ENCODE measurements around the gene ASTE1.
"Not testable (repeated sequence)": the region's sequence is repeated elsewhere in the genome, so short reads cannot be mapped to it uniquely, and the experiment has no call there.

The ASTE1 gene

DNA sequence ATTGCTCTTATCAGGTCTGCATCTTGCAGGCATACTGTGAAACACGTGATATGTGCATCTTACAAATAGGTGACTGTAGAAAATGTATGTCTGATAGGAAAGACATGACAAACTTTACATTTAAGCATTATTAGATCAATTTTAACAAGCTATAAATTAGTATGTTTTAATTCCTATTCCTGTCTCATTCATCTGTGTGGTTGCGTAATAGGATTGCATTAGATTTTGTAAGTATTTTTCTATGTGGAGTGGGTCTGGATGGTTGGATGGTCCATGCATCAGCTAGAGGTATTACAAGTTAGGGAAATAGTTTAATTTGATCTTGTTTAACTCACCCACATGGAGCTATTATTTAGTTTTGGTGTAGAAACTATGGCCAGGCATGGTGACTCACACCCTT lies 18.8 kb downstream of the ASTE1 start:
- DNase-seq: no peak

DNA sequence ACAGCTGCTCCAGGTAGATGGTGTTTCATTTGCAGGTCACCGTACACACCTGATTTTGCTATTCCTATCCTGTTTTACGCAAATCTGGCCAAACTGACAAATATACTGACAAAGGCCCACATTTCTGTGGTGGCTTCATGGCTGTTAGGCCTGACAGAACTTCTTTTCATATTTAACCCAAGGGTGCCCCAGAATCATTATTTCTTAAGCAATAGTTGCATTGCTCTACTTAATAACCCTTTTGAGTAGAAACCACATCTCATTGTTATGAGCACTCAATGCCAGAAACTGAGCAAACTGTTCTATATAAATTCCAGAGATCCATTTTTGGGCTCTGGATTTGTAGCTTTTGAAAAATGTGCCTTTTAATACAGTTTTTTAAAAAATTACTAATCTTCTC lies 19.4 kb downstream of the ASTE1 start:
- no peak for DNase-seq

DNA sequence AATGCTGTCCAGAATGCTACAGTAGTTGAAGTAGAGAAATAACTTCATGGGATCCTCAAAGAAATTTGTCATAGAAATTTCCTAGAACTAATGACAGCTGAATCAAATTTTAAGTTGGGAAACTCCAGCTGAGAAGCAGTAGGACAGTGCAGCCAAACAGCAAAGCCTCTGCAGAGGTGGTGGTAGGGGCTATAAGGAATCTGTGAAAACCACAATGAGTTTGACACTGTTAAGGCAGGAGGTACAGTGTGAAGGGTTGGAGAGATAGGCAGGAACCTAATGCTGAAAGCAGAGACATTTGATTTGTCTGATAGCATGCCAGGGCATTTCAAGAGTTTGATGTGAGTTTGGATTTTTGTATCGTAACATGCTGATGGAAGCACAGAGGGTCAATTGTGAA lies 22.0 kb downstream of the ASTE1 start:
- DNase-seq: no peak

DNA sequence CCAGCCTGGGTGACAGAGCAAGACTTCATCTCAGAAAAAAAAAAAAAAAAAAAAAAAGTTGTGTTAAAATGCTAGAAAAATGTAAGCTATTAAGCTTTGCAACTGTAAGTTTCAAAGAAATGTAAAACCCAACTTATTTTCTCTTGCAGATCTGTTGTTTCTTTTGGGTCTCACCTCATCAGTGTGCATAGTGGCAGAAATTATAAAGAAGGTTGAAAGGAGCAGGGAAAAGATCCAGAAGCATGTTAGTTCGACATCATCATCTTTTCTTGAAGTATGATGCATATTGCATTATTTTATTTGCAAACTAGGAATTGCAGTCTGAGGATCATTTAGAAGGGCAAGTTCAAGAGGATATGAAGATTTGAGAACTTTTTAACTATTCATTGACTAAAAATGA lies 25.6 kb downstream of the ASTE1 start:
- DNase-seq: no peak

DNA sequence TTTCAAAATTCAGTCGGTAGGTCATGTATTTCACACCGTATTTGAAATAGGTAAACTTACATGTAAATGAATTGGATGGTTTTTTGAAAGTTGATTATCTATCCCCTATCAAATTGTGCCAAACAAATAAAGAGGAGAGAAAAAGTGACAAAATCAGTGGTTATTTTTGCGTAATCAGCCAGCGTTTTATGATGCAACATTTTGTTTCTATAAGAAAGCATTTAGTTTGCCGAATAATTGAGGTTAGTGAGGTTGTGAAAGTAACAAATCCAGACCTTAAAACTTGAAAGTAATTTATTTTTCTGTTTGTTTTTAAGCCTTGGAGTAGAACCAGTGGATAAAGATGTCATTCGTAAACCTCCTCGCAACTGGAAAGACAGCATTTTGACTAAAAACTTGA lies 29.3 kb downstream of the ASTE1 start:
- DNase-seq: no peak

DNA sequence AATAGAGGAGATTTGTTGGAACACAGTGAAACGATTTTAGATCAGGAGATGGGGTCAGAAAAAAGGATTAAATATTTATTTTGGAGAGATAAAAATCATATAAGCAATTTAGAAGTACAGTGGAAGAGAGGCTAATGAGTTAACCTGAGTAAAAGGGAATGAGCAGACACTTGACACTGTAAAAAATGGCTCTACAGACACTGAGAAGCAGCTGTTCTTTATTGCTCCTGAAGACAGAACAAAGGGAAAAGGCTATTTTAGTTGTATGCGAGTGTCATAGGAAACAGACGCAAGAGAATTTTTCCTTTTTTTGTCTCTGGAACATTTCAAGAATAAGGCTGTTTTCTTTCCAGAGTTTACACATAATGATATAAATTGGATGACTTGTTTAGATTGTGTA lies 34.3 kb downstream of the ASTE1 start:
- no peak for DNase-seq

DNA sequence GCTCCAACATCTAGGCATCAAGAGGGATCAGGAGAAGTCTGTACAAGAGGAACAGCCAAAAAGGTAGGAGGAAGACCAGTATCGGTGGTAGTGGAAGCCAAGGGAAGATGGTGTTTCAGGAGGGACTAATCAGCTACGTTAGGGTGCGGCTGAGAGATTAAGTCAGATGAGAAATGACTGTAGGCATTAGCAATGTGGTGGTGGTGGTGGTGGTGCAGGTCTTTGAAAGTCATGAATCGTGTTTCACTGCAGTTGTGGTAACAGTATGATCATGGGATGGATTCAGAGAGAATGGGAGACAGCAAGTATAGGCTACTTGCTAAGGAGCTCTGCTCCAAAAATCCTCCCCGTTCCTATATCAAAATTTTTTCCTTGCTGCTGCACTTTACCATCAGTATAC lies 35.5 kb downstream of the ASTE1 start:
- no peak for DNase-seq

DNA sequence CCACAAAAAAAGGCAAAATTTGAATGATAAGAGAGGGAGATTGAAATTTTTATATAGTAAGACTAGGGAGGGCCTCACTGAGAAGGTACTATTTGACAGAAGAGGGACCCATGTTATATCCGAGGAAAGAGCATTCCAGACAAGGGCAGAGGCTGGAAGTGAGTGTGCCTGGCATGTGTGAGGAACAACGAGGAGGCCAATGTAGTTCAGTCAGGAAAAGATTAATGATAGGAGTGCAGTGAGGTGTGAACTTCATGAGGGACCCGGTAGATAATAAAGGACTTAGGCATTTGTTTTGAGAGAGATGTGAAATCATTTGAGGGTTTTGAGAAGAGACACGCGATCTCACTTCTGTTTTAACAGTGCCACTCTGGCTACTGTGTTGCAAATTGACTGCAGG lies 36.3 kb downstream of the ASTE1 start:
- DNase-seq: no peak

DNA sequence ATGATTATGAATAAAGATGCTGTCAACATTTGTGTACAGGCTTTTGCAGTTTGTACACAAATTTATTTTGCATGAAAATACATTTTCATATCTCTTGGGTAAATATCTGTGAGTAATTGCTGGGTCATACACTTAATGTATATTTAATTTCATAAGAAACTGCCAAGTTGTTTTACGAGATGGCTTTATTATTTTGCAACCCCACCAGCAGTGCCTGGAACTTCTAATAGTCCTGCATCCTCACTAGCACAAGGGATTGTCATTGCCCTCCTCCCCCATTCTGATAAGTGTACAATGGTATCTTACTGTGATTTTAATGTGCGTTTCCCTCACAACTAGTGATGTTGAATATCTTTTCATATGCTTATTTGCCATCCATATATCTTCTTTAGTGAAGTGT lies 45.2 kb downstream of the ASTE1 start:
- no peak for DNase-seq

DNA sequence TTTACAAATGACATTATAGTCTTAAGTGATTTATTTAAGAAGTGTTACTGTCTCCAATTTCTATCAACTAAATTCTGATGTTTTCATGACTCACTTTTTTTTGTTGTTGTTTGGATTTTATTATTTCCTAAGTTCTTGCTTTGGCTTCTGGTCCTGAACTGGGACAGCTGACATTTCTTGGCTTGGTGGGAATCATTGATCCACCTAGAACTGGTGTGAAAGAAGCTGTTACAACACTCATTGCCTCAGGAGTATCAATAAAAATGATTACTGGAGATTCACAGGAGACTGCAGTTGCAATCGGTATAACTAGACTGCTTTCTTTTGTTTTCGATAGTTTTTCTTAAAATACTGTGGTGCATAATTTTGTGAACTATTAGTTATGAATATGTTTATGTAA lies 47.5 kb downstream of the ASTE1 start:
- DNase-seq: no peak

DNA sequence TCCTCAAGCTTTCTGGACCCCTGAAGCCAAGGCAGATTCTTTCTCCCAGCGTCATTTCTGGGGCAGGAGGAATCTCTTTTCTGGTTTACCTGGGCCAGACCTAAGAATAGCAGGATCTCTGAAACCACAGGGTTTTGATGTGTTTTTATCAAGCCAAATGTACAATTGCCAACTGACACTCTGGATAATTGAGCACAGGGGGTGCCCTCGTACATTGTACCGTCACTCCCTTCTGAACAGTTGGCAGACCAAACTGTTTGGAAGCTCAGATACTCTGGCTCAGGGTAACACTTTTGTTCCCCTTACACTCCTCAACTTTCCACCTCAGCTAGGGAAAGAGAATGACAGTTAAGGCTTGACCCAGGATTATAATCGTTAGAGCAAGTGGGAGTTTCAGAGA lies 49.9 kb downstream of the ASTE1 start:
- DNase-seq: no peak

DNA sequence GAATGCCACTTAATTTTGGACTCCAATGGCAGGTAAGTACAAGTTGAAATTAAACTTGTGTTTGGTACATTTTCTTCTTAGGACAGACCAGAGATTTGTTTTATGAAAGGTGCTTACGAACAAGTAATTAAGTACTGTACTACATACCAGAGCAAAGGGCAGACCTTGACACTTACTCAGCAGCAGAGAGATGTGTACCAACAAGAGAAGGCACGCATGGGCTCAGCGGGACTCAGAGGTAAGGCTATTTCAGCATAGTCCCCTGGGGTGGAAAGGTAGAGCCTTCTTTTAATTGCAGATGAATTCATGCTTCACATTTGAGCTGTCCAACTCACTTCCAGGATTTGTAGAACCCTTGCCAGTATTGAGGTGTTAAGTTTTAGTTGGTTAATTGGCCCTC lies 51.4 kb downstream of the ASTE1 start:
- no peak for DNase-seq

DNA sequence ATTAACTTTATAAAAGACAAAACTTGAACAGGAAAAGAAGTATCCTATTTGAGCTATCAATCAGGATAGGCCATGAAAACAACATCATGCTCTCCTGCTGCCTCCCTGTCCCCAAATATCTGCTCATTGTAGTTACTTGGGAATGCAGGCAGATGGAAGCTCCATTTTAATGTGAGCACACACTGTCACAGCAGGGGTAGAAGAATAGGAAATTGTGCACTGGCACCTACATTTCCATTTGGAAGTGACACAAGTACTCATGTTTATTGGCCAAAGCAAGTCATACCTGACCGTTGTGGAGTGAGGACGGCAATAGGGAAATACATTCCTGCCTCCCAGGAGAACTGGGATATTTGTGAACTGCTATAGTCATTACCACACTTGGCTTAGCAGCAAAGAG lies 52.4 kb downstream of the ASTE1 start:
- no peak for DNase-seq

DNA sequence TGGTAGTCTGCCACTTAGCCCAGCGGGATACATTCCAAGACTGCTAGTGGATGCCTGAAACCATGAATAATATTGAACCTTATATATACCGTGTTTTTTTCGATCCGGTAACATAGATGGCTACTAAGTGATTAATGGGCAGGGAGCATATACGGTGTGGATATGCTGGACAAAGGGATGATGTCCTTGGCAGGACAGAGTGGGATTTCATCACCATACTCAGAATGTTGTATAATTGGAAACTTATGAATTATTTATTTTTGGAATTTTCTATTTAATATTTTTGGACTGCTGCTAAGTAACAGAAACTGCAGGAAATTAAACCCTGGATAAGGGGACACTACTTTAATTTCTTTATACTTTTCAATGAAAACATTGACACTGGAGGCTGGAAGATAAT lies 53.2 kb downstream of the ASTE1 start:
- DNase-seq: no peak

DNA sequence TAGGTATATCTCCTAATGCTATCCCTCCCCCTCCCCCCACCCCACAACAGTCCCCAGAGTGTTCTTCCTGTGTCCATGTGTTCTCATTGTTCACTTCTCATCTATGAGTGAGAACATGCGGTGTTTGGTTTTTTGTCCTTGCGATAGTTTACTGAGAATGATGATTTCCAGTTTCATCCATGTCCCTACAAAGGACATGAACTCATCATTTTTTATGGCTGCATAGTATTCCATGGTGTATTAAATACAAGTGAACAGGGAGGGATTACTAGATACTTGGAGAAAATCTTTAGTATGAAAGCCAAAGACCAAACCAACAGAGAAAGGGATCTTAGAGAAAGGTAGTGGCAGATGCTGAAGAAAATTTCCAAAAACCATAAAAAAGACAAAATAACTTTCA lies 54.0 kb downstream of the ASTE1 start:
- not testable (repeated sequence) for DNase-seq

DNA sequence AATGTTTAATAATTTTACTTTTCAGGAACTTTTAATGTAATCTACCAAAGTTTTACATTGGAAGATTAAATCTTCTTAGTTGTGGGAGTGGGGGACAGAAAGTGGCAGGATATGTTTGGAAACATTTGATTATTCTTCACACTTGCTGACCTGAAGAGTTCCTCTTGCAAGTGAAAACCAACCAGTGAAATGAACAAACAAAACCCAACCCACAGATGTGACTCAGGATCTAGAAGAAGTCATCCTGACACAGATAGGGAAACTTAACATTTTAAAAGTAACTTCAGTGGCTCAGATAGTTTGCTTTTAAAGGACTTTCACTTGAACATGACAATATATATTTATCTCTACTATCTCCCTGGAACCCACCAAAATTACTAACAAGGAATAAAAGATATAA lies 55.4 kb downstream of the ASTE1 start:
- DNase-seq: no peak

DNA sequence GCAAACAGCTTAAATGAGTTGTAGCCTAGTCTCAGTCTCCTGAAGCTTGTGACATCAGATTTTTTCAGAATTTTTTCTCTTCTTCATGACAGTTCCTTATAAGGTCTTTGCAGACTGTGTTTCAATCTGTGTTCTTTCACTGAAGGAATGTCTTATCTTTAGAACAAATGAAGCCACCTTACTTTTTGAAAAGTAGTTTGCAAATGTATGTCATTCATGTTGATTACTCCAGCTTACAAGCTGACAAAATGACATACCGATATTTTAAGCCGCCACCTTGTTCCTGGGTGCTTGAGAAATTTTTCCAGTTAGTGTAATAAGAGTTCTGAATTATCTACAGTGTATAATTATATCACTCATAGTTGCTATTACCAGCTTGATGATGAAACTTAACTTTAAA lies 57.0 kb downstream of the ASTE1 start:
- no peak for DNase-seq

DNA sequence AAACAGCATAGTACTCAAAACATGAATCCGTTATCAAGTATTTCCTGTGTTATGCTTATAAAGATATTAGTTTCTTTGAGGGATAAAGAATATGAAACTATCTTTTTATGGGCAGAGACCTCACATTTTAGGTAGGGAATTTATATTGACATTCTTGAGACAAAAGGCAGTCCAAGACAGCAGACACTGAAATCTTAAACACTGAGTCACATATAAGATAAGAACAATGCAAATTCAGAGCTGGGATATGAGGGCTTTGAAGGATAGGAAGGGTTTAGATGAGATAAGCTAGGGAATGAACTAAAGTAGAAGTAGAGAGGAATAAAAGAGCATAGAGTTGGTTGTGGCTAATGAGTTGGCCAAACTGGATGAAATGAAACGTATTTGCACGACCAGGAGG lies 58.4 kb downstream of the ASTE1 start:
- no peak for DNase-seq

DNA sequence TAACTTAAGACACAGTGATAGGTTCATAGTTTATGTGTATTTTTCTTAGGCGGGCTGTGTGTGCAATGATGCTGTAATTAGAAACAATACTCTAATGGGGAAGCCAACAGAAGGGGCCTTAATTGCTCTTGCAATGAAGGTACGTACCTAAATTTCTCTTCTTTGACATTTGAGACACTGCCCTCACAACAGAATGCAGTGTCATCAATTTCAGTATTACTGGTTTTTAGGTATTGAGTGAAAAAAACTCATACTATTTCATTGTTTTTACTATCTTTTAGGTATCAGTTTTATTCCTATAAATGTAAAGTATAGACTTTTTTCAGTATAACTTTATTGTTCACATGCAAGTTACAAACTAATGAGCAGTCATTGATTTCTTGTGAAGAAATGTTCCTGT lies 59.3 kb downstream of the ASTE1 start:
- no peak for DNase-seq

DNA sequence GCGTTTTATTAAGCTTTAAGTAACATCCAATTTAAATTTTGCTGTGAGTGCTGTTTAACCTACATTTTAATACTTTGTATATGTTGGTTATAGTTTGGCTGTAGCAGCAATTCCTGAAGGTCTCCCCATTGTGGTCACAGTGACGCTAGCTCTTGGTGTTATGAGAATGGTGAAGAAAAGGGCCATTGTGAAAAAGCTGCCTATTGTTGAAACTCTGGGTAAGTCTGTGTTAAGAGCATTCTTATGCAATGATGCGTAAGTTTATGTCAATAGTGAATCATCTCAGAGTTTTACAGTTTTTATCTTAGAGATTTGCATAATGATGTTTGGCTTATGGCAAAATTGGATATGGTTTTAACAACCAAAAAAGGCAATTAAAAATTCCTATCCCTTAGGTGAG lies 62.7 kb downstream of the ASTE1 start:
- DNase-seq: peak; percentile 68
